Stimulated activated CD4-positive, alpha-beta T cell treated with anti-CD3 and anti-CD28 coated beads, TNF-alpha, amount 100 ng/mL, for 1 hour (primary cell): ENCODE results near the gene TMEM184A.

Experiments
- DNase-seq, 3 donors: peaks; one replicate each; pipeline ENCODE4 v3.0.0-alpha.2; 2020; ENCODE audit warnings: low read depth in 3 of 3, low spot score in 1 of 3

Gene TMEM184A

GRCh38 chr7:1505731-1506550 is 50.1 kb downstream of the TMEM184A start:
- no peak for DNase-seq

- peak; percentile 76 to 80 (median 77) for DNase-seq
Observed at GRCh38 chr7:1503816-1504775, 51.9 kb downstream of the TMEM184A start, which contains the start of gene INTS1. Gene INTS1 (minus strand): TSS chr7:1504389. CDS start chr7:1503960, 429 bp downstream.

- no peak for DNase-seq
Observed at GRCh38 chr7:1503390-1503789, 52.6 kb downstream of the TMEM184A start.

GRCh38 chr7:1502845-1503244 is 53.2 kb downstream of the TMEM184A start:
- DNase-seq, result no peak

GRCh38 chr7:1501487-1502270 is 54.3 kb downstream of the TMEM184A start:
- DNase-seq, result no peak

- no peak for DNase-seq
Observed at GRCh38 chr7:1500064-1500807, 55.8 kb downstream of the TMEM184A start.

- DNase-seq, result no peak
Observed at GRCh38 chr7:1499367-1500029, 56.5 kb downstream of the TMEM184A start.

GRCh38 chr7:1498370-1499305 is 57.4 kb downstream of the TMEM184A start:
- DNase-seq, result no peak

- DNase-seq, result no peak
Observed at GRCh38 chr7:1497293-1497927, 58.6 kb downstream of the TMEM184A start.

GRCh38 chr7:1496531-1497292 is 59.3 kb downstream of the TMEM184A start:
- DNase-seq, result no peak

- DNase-seq, result no peak
Observed at GRCh38 chr7:1495564-1496242, 60.3 kb downstream of the TMEM184A start.

GRCh38 chr7:1494866-1495563 is 61.0 kb downstream of the TMEM184A start:
- no peak for DNase-seq

GRCh38 chr7:1494447-1494846 is 61.6 kb downstream of the TMEM184A start:
- DNase-seq, result no peak

GRCh38 chr7:1493571-1493970 is 62.4 kb downstream of the TMEM184A start:
- no peak for DNase-seq

- DNase-seq, result no peak
Observed at GRCh38 chr7:1493129-1493528, 62.9 kb downstream of the TMEM184A start.

- no peak for DNase-seq
Observed at GRCh38 chr7:1492640-1493039, 63.4 kb downstream of the TMEM184A start.
